Measurements from ENCODE around the gene GTF2F1. TPM values are rescaled to one million over a fixed set of nuclear protein-coding genes. Genes with fewer than 3 reads are reported as not detected.
"Not testable (repeated sequence)": the region's sequence is repeated elsewhere in the genome, so short reads cannot be mapped to it uniquely, and the experiment has no call there.

Gene GTF2F1
- total and polyA plus RNA-seq, 5 experiments from 2014 or later = 16.3 to 64.8 (median 30.1) TPM

DNA sequence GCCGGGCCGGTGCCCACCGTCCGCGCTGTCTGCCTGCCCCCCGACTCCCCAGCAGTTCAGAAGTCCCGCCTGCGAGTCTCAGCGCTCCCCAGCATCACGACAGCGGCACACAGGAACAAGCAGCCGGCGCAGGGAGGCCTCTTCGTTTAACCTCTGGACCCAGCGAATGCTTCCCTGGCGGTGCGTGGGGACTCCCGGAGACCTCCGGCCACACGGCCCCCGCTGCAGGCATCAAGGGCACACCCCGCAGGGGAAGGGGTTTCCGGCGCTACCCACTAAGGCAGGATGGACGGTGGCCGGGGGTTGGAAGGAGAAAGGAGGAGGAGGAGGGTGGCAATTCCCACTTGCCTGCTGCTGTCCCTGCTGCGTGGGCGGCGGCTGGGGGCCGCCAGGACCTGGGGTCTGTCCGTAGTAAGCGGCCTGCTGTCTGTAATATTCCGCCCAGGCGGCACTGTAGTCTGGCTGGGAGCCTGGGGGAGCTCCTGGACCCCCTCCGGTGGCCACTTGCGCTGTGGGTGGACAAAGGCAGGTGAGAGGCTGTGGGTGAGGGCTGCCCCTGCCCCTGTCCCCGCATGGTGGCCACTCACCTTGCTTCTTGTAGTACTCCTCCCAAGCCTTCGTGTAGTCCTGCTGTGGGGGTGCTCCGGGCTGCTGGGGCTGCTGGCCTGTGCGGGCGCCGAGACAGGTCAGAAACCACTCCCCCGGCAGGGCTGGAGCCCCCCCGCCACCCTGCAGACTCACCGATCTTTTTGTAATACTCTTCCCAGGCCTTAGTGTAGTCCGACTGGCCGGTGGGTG is 22.0 kb upstream of the GTF2F1 start:
- H3K27ac Mint-ChIP-seq = no peak overlapping the region
- H3K27me3 Mint-ChIP-seq = no peaks in the 10 kb centered on the region
- H3K4me3 Mint-ChIP-seq = peak overlapping the region in 1 of 10 donors; percentile 7
- H3K4me1 Mint-ChIP-seq = peaks cover 0 to 2% (median under 1%) of the 10 kb centered on the region in 4 donors
- POLR2A ChIA-PET = no interaction called here
- peaks cover 0 to 56% (median 1%) of the 10 kb centered on the region in 3 donors for H3K36me3 Mint-ChIP-seq
- no peak for DNase-seq
- no peaks in the 10 kb centered on the region for H3K9me3 Mint-ChIP-seq
- ATAC-seq = no peak

DNA sequence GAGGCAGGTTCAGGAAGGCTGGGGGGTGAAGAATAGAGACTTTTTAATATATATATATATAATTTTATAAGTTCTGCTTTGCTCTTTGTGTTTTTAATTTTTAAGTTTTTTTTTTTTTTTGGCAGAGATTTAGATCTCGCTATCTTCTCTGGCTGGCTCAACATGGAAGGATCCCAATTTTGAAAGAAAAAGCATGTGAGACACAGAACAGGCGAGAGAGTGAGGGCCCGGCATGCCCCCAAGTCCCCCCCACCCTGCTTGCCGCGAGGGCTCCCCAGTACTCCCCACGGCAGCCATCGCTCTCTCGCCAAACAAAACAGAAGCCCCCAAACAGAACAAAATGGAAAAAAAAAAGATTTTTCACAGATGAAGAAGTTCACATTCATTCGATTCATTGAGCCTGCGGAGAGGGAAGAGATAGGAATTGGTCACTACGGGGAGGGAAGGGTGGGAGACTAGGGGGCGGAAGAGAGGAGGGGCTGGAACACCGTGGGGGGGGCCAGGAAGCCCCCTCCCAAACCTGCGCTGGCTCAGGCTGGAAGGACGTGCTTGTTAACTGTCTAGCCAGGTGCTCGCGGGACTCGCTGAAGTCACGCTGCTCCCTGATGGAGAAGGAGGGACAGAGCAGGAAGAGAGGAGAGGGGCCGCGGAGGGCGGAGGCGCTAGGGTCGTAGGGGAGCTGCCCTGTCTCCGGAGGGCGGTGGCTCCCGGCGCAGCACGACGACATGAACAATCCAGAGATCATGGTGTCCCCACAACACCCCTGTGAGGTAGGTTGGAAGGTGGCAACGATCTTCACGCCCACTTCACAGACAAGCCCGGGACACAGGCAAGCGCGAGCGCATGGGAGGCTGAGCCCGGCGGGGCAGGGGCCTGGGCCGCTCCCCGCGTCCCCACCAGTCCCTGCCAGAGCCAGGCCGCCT is 21.0 kb upstream of the GTF2F1 start:
- H3K36me3 Mint-ChIP-seq = peaks cover 0 to 47% (median 0%) of the 10 kb centered on the region in 3 donors
- H3K4me1 Mint-ChIP-seq = peaks cover 0 to 2% (median 0%) of the 10 kb centered on the region in 4 donors
- no peaks in the 10 kb centered on the region for H3K9me3 Mint-ChIP-seq
- H3K27me3 Mint-ChIP-seq = no peaks in the 10 kb centered on the region
- POLR2A ChIA-PET = no interaction called here
- DNase-seq (no peak), ATAC-seq (no peak)
- H3K27ac Mint-ChIP-seq = no peak overlapping the region
- H3K4me3 Mint-ChIP-seq = no peak overlapping the region

GRCh38 chr19:6413291-6413690 is 20.3 kb upstream of the GTF2F1 start:
- H3K9me3 Mint-ChIP-seq = no peaks in the 10 kb centered on the region
- peaks cover 0 to 2% (median 0%) of the 10 kb centered on the region in 4 donors for H3K4me1 Mint-ChIP-seq
- ATAC-seq = no peak
- no peak overlapping the region for H3K27ac Mint-ChIP-seq
- no peaks in the 10 kb centered on the region for H3K27me3 Mint-ChIP-seq
- DNase-seq = no peak
- POLR2A ChIA-PET = no interaction called here
- H3K36me3 Mint-ChIP-seq = peaks cover 0 to 40% (median 0%) of the 10 kb centered on the region in 3 donors
- H3K4me3 Mint-ChIP-seq = no peak overlapping the region

DNA sequence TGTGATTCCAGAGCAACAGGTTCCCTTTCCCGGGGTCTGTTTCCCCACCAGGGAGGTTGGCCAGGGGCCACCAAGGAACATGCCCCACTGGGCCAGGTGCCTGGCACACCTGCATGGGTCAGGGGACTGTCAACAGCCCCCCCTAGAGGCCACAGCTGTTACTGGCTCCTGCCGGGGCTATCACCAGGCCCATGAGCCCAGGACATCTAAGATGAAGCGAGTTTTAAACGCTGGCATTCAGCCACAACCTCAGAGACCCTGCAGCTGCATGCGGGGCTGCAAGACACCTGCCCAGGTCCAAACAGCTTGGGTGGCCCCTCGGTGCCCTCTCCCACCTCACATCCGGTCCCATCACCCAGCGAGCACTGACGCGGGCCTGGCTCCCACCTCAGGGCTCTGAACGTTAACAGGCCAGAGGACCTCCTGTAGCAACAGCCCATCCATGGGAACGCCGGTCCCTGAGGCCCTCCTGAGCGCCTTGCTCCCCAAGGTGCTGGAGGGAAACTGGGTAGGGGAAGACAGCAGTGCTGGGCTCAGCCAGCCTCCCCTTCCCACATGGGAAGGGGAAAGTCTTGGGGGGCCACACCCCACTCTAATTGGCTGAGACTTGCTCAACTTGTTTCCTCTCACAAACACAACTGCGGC is 19.6 kb upstream of the GTF2F1 start:
- POLR2A ChIA-PET = no interaction called here
- peak; percentile 29 to 68 (median 50) for DNase-seq
- Mint-ChIP-seq H3K27me3 (no peaks in the 10 kb centered on the region), H3K36me3 (peaks cover 0 to 38% (median 0%) of the 10 kb centered on the region in 3 donors), H3K4me1 (peaks cover 0 to 2% (median 0%) of the 10 kb centered on the region in 4 donors), H3K9me3 (no peaks in the 10 kb centered on the region), H3K27ac (no peak overlapping the region), H3K4me3 (no peak overlapping the region)
- peak; percentile 83 to 87 for ATAC-seq

GRCh38 chr19:6412061-6412446 is 19.1 kb upstream of the GTF2F1 start:
- Mint-ChIP-seq H3K4me1 (peaks cover 0 to 2% (median 0%) of the 10 kb centered on the region in 4 donors), H3K27ac (no peak overlapping the region), H3K36me3 (peaks cover 0 to 35% (median 0%) of the 10 kb centered on the region in 3 donors), H3K9me3 (no peaks in the 10 kb centered on the region), H3K27me3 (no peaks in the 10 kb centered on the region), H3K4me3 (no peak overlapping the region)
- no peak for DNase-seq
- no peak for ATAC-seq
- POLR2A ChIA-PET = no interaction called here

DNA sequence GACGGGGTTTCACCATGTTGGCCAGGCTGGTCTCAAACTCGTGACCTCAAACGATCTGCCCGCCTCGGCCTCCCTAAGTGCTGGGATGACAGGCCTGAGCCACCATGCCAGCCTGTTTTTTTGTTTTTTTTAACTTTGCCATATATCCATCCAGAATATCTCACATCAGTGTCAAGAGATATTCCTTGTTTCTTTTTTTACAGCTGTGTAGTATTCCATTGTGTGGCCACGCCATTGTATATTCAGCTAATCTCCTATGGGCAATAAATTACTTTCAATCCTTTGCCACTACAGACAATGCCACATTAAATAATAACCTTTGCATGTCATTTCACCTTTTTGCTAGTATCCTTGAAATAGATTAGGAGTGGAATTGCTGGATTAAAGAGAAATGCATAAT is 16.4 kb upstream of the GTF2F1 start:
- peak overlapping the region in 1 of 10 donors; percentile 32 for H3K27ac Mint-ChIP-seq
- H3K27me3 Mint-ChIP-seq = no peaks in the 10 kb centered on the region
- H3K4me1 Mint-ChIP-seq = peaks cover 0 to 2% (median 0%) of the 10 kb centered on the region in 4 donors
- peaks cover 0 to 14% (median 0%) of the 10 kb centered on the region in 3 donors for H3K36me3 Mint-ChIP-seq
- POLR2A ChIA-PET = no interaction called here
- no peak for DNase-seq
- no peaks in the 10 kb centered on the region for H3K9me3 Mint-ChIP-seq
- no peak overlapping the region for H3K4me3 Mint-ChIP-seq
- no peak for ATAC-seq

GRCh38 chr19:6406401-6406800 is 13.4 kb upstream of the GTF2F1 start:
- ATAC-seq = no peak
- POLR2A ChIA-PET = no interaction called here
- Mint-ChIP-seq H3K27me3 (no peaks in the 10 kb centered on the region), H3K9me3 (no peaks in the 10 kb centered on the region), H3K36me3 (no peaks in the 10 kb centered on the region), H3K4me3 (no peak overlapping the region), H3K27ac (no peak overlapping the region), H3K4me1 (no peaks in the 10 kb centered on the region)
- no peak for DNase-seq

GRCh38 chr19:6402837-6403608 is 10.1 kb upstream of the GTF2F1 start:
- ATAC-seq = no peak
- Mint-ChIP-seq H3K4me3 (no peak overlapping the region), H3K27ac (no peak overlapping the region), H3K27me3 (no peaks in the 10 kb centered on the region), H3K9me3 (no peaks in the 10 kb centered on the region), H3K36me3 (no peaks in the 10 kb centered on the region), H3K4me1 (no peaks in the 10 kb centered on the region)
- DNase-seq = no peak
- POLR2A ChIA-PET = interaction anchor here (0.6 kb wide), 1 partner anchor 460 kb away, joined by 7 read pairs; no protein-coding TSS in a partner anchor

DNA sequence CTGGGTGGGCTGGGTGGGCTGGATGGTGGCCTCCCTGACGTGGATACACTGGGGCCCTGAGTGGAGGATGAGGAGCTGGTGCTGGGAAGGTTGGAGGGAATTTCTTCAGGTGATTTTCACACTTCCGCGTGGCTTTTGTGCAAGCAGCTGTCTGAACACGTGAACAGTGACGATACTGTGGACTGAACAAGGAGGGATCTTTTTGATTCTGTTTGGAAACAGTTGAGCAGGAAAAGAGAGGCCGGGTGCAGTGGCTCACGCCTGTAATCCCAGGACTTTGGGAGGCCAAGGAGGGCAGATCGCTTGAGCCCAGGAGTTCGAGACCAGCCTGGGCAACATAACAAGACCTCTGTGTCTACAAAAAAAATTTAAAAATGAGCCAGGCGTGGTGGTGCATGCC is 9.1 kb upstream of the GTF2F1 start:
- ATAC-seq = no peak
- Mint-ChIP-seq H3K9me3 (no peaks in the 10 kb centered on the region), H3K27ac (peak overlapping the region in 2 of 10 donors; percentile 33 to 58), H3K36me3 (no peaks in the 10 kb centered on the region), H3K4me3 (no peak overlapping the region), H3K27me3 (no peaks in the 10 kb centered on the region), H3K4me1 (no peaks in the 10 kb centered on the region)
- POLR2A ChIA-PET = interaction anchor here (0.6 kb wide), 1 partner anchor 459 kb away, joined by 7 read pairs; no protein-coding TSS in a partner anchor
- DNase-seq = no peak

GRCh38 chr19:6400062-6400944 is 7.3 kb upstream of the GTF2F1 start:
- H3K36me3 Mint-ChIP-seq, H3K27me3 Mint-ChIP-seq, H3K4me3 Mint-ChIP-seq, DNase-seq, H3K27ac Mint-ChIP-seq, H3K9me3 Mint-ChIP-seq, POLR2A ChIA-PET, ATAC-seq, H3K4me1 Mint-ChIP-seq: not testable (repeated sequence)

GRCh38 chr19:6396305-6396704 is 3.3 kb upstream of the GTF2F1 start:
- no peak for ATAC-seq
- Mint-ChIP-seq H3K9me3 (no peaks in the 10 kb centered on the region), H3K27ac (no peak overlapping the region), H3K4me1 (peaks cover 16 to 29% (median 23%) of the 10 kb centered on the region in 4 donors), H3K36me3 (peaks cover 0 to 5% (median 0%) of the 10 kb centered on the region in 3 donors), H3K27me3 (no peaks in the 10 kb centered on the region), H3K4me3 (no peak overlapping the region)
- POLR2A ChIA-PET = interaction anchor here (1.1 kb wide), 1 partner anchor 85 kb away, joined by 3 read pairs; the partner anchor contains the start of gene DENND1C
- no peak for DNase-seq
